MCF 10A (cell line): ENCODE results near the gene IL22RA2. TPM values are rescaled to one million over a fixed set of nuclear protein-coding genes. Genes with fewer than 3 reads are reported as not detected.

Experiments
- BruUV-seq: library from RNA; stranded (reverse); fragments of 400-500 nt; replicated peaks from 2 replicates; lab custom pipeline; 2021; lab: Mats Ljungman, UMichigan
- CTCF ChIA-PET: fragments of 300-600 bp; sonication (Branson Sonifier 250); formaldehyde crosslinking; extraction: SDS; loops from one replicate; lab custom pipeline; 2021; ENCODE audit warnings: antibody characterized with exemption, inconsistent platforms; lab: Yijun Ruan, JAX
- POLR2A ChIA-PET: fragments of 300-600, 350-650 bp; sonication (Branson Sonifier 250); formaldehyde crosslinking; extraction: SDS; loops from one replicate; lab custom pipeline; 2020; ENCODE audit warnings: antibody characterized with exemption, inconsistent platforms; lab: Yijun Ruan, JAX
- DNase-seq: peaks from one replicate; pipeline ENCODE4 v3.0.0-alpha.2; 2018; ENCODE audit not compliant: unreplicated experiment
- H3K27ac Mint-ChIP-seq: one replicate; pipeline ENCODE4 v1.8.0; 2022; ENCODE audit warnings: mild to moderate bottlenecking, low read depth, mixed read lengths; ENCODE audit not compliant: unreplicated experiment
- H3K27me3 Mint-ChIP-seq: one replicate; pipeline ENCODE4 v1.8.0; 2022; ENCODE audit warnings: mixed read lengths; ENCODE audit not compliant: insufficient read depth, unreplicated experiment
- H3K36me3 Mint-ChIP-seq: one replicate; pipeline ENCODE4 v1.8.0; 2022; ENCODE audit warnings: mild to moderate bottlenecking, moderate library complexity, mixed read lengths; ENCODE audit not compliant: insufficient read depth, unreplicated experiment
- H3K4me1 Mint-ChIP-seq: one replicate; pipeline ENCODE4 v1.8.0; 2022; ENCODE audit warnings: mixed read lengths; ENCODE audit not compliant: insufficient read depth, unreplicated experiment
- H3K4me3 Mint-ChIP-seq: one replicate; pipeline ENCODE4 v1.8.0; 2022; ENCODE audit warnings: mild to moderate bottlenecking, moderate library complexity, mixed read lengths; ENCODE audit not compliant: unreplicated experiment
- H3K9me3 Mint-ChIP-seq: one replicate; pipeline ENCODE4 v1.8.0; 2022; ENCODE audit warnings: mixed read lengths; ENCODE audit not compliant: unreplicated experiment
- intact Hi-C: fragments of 100-400 bp; cut with micrococcal nuclease; formaldehyde crosslinking; loops from 2 replicates; pipeline ENCODE4 v1.14.1; 2022
- total RNA-seq: library from RNA; stranded (reverse); gene quantifications from 2 replicates; pipeline ENCODE4 v1.2.3, GENCODE V29; 2022
- TF ChIP-seq, protein P1 (sequence below): fragments of 200-600 bp; IDR thresholded peaks from one replicate; pipeline ENCODE4 v1.8.0; 2022; ENCODE audit warnings: antibody characterized with exemption, mild to moderate bottlenecking; ENCODE audit not compliant: unreplicated experiment

Gene IL22RA2
- total RNA-seq, 1 experiment from 2014 or later: not detected

DNA sequence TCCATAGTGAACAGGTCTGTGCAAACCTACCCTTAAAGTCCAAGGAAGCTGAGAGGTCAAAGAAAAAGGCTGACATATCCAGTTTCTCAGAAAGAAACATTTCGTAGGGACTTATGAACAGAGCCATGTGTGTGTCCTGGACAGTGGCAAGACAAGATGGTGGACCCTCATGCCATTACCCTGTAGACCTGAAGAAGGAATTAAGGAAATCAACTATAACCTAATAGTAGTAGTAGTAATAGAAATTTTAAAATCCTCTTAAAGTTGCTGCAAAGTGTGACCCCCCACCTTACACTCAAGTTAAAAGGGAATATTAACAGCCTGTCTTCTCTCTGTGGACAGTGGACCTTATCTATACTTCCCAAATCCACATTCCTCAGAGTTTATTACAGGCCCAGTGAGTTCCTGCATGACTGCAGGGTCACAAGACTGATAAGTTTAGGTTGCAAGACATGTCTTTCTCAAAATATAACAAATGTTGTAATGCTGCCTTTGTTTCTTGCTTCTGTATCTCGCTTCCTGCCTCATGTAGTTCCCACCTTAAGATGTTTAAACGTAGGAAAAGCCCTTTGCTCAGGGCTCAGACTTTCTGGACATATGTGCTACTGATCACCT, 10.6 kb downstream of the IL22RA2 start:
- POLR2A ChIA-PET: interaction anchor here (0.8 to 3.9 kb wide), 11 partner anchors 8 to 79 kb away, joined by 3 to 40 read pairs (median 4); no protein-coding TSS in a partner anchor
- H3K27ac Mint-ChIP-seq: peak overlapping the region; percentile 85

DNA sequence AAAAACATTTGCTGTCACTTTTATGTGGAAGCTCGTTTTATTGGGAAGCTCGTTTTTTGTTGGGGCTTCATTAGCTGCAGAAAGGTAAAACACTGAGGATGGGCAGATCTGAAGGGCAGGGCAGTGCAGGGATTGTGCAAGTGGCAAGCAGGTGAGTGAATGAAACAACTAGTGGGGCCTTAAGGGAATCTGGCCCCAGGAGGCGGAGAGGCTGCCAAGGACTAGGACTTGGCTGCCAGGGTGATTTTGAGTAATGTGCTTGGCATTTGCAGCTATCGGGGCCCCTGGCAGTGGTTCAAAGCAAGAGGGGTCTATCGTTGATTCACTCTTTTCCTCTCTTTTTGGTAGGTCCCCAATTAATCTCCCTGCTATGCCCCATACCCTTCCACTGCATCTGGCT, 11.5 kb downstream of the IL22RA2 start:
- Mint-ChIP-seq H3K36me3 (no peaks in the 10 kb centered on the region), H3K4me1 (peaks cover 66% of the 10 kb centered on the region), H3K27ac (peak overlapping the region; percentile 85), H3K9me3 (peaks cover 6% of the 10 kb centered on the region), H3K27me3 (no peaks in the 10 kb centered on the region), H3K4me3 (peak overlapping the region; percentile 33)
- intact Hi-C loops: loop anchor here (5.0 kb wide), 1 partner anchor 55 kb away; the partner anchor contains the start of gene IFNGR1
- peak; percentile 87 for DNase-seq
- POLR2A ChIA-PET: interaction anchor here (0.8 to 3.9 kb wide), 19 partner anchors 9 to 80 kb away, joined by 3 to 40 read pairs (median 4); no protein-coding TSS in a partner anchor
- CTCF ChIA-PET: interaction anchor here (0.6 to 2.4 kb wide), 8 partner anchors 17 to 149 kb away, joined by 3 to 27 read pairs (median 5); no protein-coding TSS in a partner anchor
- TF ChIP-seq, protein P1, sequence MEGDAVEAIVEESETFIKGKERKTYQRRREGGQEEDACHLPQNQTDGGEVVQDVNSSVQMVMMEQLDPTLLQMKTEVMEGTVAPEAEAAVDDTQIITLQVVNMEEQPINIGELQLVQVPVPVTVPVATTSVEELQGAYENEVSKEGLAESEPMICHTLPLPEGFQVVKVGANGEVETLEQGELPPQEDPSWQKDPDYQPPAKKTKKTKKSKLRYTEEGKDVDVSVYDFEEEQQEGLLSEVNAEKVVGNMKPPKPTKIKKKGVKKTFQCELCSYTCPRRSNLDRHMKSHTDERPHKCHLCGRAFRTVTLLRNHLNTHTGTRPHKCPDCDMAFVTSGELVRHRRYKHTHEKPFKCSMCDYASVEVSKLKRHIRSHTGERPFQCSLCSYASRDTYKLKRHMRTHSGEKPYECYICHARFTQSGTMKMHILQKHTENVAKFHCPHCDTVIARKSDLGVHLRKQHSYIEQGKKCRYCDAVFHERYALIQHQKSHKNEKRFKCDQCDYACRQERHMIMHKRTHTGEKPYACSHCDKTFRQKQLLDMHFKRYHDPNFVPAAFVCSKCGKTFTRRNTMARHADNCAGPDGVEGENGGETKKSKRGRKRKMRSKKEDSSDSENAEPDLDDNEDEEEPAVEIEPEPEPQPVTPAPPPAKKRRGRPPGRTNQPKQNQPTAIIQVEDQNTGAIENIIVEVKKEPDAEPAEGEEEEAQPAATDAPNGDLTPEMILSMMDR: no peak
- no TSS peak for BruUV-seq

More for the DNA sequence above, 10.6 kb downstream of the IL22RA2 start:
- H3K27me3 Mint-ChIP-seq: no peaks in the 10 kb centered on the region
- TF ChIP-seq, protein P1: no peak
- CTCF ChIA-PET: interaction anchor here (0.6 to 2.4 kb wide), 4 partner anchors 18 to 132 kb away, joined by 3 to 27 read pairs (median 4); no protein-coding TSS in a partner anchor
- intact Hi-C loops: loop anchor here (5.0 kb wide), 1 partner anchor 55 kb away; the partner anchor contains the start of gene IFNGR1
- H3K9me3 Mint-ChIP-seq: peaks cover 6% of the 10 kb centered on the region
- H3K4me3 Mint-ChIP-seq: no peak overlapping the region
- DNase-seq: no peak
- no TSS peak for BruUV-seq
- peaks cover 58% of the 10 kb centered on the region for H3K4me1 Mint-ChIP-seq
- no peaks in the 10 kb centered on the region for H3K36me3 Mint-ChIP-seq

DNA sequence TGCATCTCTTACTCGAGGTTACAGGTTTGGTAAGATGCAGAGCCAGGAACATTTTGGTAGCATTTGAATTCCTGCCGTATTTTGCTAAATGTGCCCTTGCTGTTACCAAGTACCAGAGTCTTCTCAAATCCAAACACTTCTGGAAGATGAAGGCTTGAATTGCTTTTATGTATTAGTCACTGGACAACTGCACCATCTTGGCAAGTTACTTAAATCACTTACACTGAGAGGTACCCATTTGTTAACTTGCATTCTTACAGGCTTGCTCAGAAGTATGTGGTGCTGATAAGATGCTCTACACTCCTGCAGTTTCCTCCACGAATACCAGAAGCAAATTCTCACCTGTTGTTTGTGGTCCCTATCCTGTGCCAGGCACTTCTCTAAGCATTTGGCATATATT, 12.7 kb downstream of the IL22RA2 start:
- Mint-ChIP-seq H3K27me3 (no peaks in the 10 kb centered on the region), H3K4me1 (peaks cover 72% of the 10 kb centered on the region), H3K4me3 (no peak overlapping the region), H3K27ac (peak overlapping the region; percentile 1), H3K36me3 (peaks cover 3% of the 10 kb centered on the region), H3K9me3 (peaks cover 6% of the 10 kb centered on the region)
- TF ChIP-seq, protein P1: no peak
- no TSS peak for BruUV-seq
- POLR2A ChIA-PET: interaction anchor here (0.6 to 3.9 kb wide), 11 partner anchors 10 to 64 kb away, joined by 3 to 40 read pairs (median 5); no protein-coding TSS in a partner anchor
- DNase-seq: peak; percentile 57
- CTCF ChIA-PET: interaction anchor here (0.6 to 2.4 kb wide), 9 partner anchors 16 to 154 kb away, joined by 3 to 27 read pairs (median 5); no protein-coding TSS in a partner anchor
- intact Hi-C loops: loop anchor here (5.0 kb wide), 1 partner anchor 57 kb away; the partner anchor contains the start of gene IFNGR1

DNA sequence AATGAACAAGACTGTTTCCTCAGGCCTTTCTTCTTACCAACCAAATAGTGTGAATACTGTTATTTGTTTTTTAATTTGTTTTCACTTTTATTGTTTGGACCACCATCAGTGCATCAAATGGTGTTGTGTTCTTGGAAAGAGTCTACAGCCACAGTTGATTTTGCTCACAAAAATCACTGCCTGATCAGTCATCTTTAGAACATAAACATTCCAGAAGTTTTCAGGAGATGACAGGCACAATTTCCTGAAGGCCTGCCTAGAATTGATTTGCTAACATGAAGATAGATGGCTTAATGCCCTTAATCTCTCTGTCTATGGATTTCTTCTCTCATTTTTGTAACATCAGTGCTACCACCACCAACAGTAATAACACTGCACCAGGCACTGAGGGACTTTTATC, 13.5 kb downstream of the IL22RA2 start:
- no TSS peak for BruUV-seq
- H3K4me1 Mint-ChIP-seq: peaks cover 77% of the 10 kb centered on the region
- ChIA-PET POLR2A (interaction anchor here (1.3 to 3.9 kb wide), 5 partner anchors 11 to 64 kb away, joined by 5 to 40 read pairs (median 18); no protein-coding TSS in a partner anchor), CTCF (interaction anchor here (0.8 to 1.1 kb wide), 4 partner anchors 16 to 155 kb away, joined by 3 to 6 read pairs (median 3); no protein-coding TSS in a partner anchor)
- TF ChIP-seq, protein P1: no peak
- DNase-seq: no peak
- H3K27me3 Mint-ChIP-seq: no peaks in the 10 kb centered on the region
- peaks cover 5% of the 10 kb centered on the region for H3K36me3 Mint-ChIP-seq
- intact Hi-C loops: loop anchor here (5.0 kb wide), 3 partner anchors 57 to 482 kb away; partner anchors contain the start of gene IFNGR1
- H3K9me3 Mint-ChIP-seq: peaks cover 6% of the 10 kb centered on the region
- H3K4me3 Mint-ChIP-seq: no peak overlapping the region
- peak overlapping the region; percentile 1 for H3K27ac Mint-ChIP-seq
